MCF 10A (cell line): ENCODE results near the gene GNB2. TPM values are rescaled to one million over a fixed set of nuclear protein-coding genes. Genes with fewer than 3 reads are reported as not detected.
"Not testable (repeated sequence)": the region's sequence is repeated elsewhere in the genome, so short reads cannot be mapped to it uniquely, and the experiment has no call there.

ENCODE experiments used
- BruUV-seq: library from RNA; stranded (reverse); fragments of 400-500 nt; replicated peaks from 2 replicates; lab custom pipeline; 2021; lab: Mats Ljungman, UMichigan
- CTCF ChIA-PET: fragments of 300-600 bp; sonication (Branson Sonifier 250); formaldehyde crosslinking; extraction: SDS; loops from one replicate; lab custom pipeline; 2021; ENCODE audit warnings: antibody characterized with exemption, inconsistent platforms; lab: Yijun Ruan, JAX
- POLR2A ChIA-PET: fragments of 300-600, 350-650 bp; sonication (Branson Sonifier 250); formaldehyde crosslinking; extraction: SDS; loops from one replicate; lab custom pipeline; 2020; ENCODE audit warnings: antibody characterized with exemption, inconsistent platforms; lab: Yijun Ruan, JAX
- DNase-seq: peaks from one replicate; pipeline ENCODE4 v3.0.0-alpha.2; 2018; ENCODE audit not compliant: unreplicated experiment
- H3K27ac Mint-ChIP-seq: one replicate; pipeline ENCODE4 v1.8.0; 2022; ENCODE audit warnings: mild to moderate bottlenecking, low read depth, mixed read lengths; ENCODE audit not compliant: unreplicated experiment
- H3K27me3 Mint-ChIP-seq: one replicate; pipeline ENCODE4 v1.8.0; 2022; ENCODE audit warnings: mixed read lengths; ENCODE audit not compliant: insufficient read depth, unreplicated experiment
- H3K36me3 Mint-ChIP-seq: one replicate; pipeline ENCODE4 v1.8.0; 2022; ENCODE audit warnings: mild to moderate bottlenecking, moderate library complexity, mixed read lengths; ENCODE audit not compliant: insufficient read depth, unreplicated experiment
- H3K4me1 Mint-ChIP-seq: one replicate; pipeline ENCODE4 v1.8.0; 2022; ENCODE audit warnings: mixed read lengths; ENCODE audit not compliant: insufficient read depth, unreplicated experiment
- H3K4me3 Mint-ChIP-seq: one replicate; pipeline ENCODE4 v1.8.0; 2022; ENCODE audit warnings: mild to moderate bottlenecking, moderate library complexity, mixed read lengths; ENCODE audit not compliant: unreplicated experiment
- H3K9me3 Mint-ChIP-seq: one replicate; pipeline ENCODE4 v1.8.0; 2022; ENCODE audit warnings: mixed read lengths; ENCODE audit not compliant: unreplicated experiment
- CTCF ChIP-seq: fragments of 200-600 bp; IDR thresholded peaks from one replicate; pipeline ENCODE4 v1.8.0; 2022; ENCODE audit warnings: antibody characterized with exemption, mild to moderate bottlenecking; ENCODE audit not compliant: unreplicated experiment
- intact Hi-C: fragments of 100-400 bp; cut with micrococcal nuclease; formaldehyde crosslinking; loops from 2 replicates; pipeline ENCODE4 v1.14.1; 2022
- total RNA-seq: library from RNA; stranded (reverse); gene quantifications from 2 replicates; pipeline ENCODE4 v1.2.3, GENCODE V29; 2022

The GNB2 gene
- total RNA-seq, 1 experiment from 2014 or later, result 201 TPM

- Mint-ChIP-seq H3K4me3 (no peak overlapping the region), H3K27ac (no peak overlapping the region), H3K4me1 (peaks cover 10% of the 10 kb centered on the region), H3K27me3 (no peaks in the 10 kb centered on the region), H3K36me3 (peaks cover 15% of the 10 kb centered on the region), H3K9me3 (no peaks in the 10 kb centered on the region)
- no peak for DNase-seq
- BruUV-seq, result no TSS peak
- TF ChIP-seq CTCF, result no peak
- intact Hi-C loops, result no loop called here
- POLR2A ChIA-PET, result no interaction called here
- CTCF ChIA-PET, result interaction anchor here (0.6 to 2.5 kb wide), 3 partner anchors 15 to 142 kb away, joined by 3 to 11 read pairs (median 3); partner anchors contain the start of gene SLC12A9
These were observed 36.9 kb downstream of the GNB2 start for GRCh38 chr7:100710452-100710851.

DNA sequence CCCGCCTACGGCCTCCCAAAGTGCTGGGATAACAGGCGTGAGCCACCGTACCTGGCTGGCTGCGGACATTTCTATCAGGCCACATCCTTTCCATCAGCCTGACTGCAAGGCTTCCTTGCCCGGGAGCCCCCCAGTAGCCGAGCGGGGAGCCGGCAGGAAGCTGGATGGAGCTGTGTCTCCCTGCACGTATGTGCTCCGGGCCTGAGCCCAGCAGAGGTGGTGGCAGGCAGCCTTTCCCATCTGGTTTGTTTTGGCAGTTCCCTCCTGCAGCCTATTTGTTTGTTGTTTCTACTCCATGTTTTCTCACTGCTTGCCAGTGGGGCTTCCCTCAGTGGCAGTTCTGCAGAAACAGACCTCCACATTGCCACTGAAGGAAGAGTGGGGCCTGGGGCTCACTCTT is 37.8 kb downstream of the GNB2 start:
- H3K36me3 Mint-ChIP-seq, result peaks cover 15% of the 10 kb centered on the region

GRCh38 chr7:100714725-100715124 is 41.2 kb downstream of the GNB2 start:
- DNase-seq, result no peak
- CTCF ChIA-PET, result interaction anchor here (0.6 to 1.4 kb wide), 6 partner anchors 9 to 1442 kb away, joined by 3 to 4 read pairs (median 3); partner anchors contain the start of genes MYH16 and POP7
- no peaks in the 10 kb centered on the region for H3K9me3 Mint-ChIP-seq
- H3K4me3 Mint-ChIP-seq, result no peak overlapping the region
- POLR2A ChIA-PET, result interaction anchor here (1.0 to 1.7 kb wide), 2 partner anchors 9 to 11 kb away, joined by 3 to 8 read pairs; partner anchors contain the start of gene POP7
- intact Hi-C loops, result no loop called here
- H3K4me1 Mint-ChIP-seq, result no peaks in the 10 kb centered on the region
- peaks cover 2% of the 10 kb centered on the region for H3K36me3 Mint-ChIP-seq
- no peak overlapping the region for H3K27ac Mint-ChIP-seq
- no peak for TF ChIP-seq CTCF
- H3K27me3 Mint-ChIP-seq, result peaks cover 26% of the 10 kb centered on the region
- BruUV-seq, result no TSS peak

More for the DNA sequence above, 37.8 kb downstream of the GNB2 start:
- no peak overlapping the region for H3K27ac Mint-ChIP-seq
- ChIA-PET POLR2A (interaction anchor here (0.6 kb wide), 1 partner anchor 90 kb away, joined by 3 read pairs; no protein-coding TSS in a partner anchor), CTCF (interaction anchor here (2.5 kb wide), 1 partner anchor 14 kb away, joined by 11 read pairs; no protein-coding TSS in a partner anchor)
- DNase-seq, result no peak
- no peaks in the 10 kb centered on the region for H3K27me3 Mint-ChIP-seq
- H3K4me3 Mint-ChIP-seq, result no peak overlapping the region
- H3K9me3 Mint-ChIP-seq, result no peaks in the 10 kb centered on the region
- no TSS peak for BruUV-seq
- no peak for TF ChIP-seq CTCF
- peaks cover 10% of the 10 kb centered on the region for H3K4me1 Mint-ChIP-seq
- intact Hi-C loops, result no loop called here

GRCh38 chr7:100717073-100717472 is 43.5 kb downstream of the GNB2 start:
- not testable (repeated sequence) for H3K27ac Mint-ChIP-seq, H3K4me1 Mint-ChIP-seq

More at GRCh38 chr7:100717073-100717472, 43.5 kb downstream of the GNB2 start:
- H3K4me3 Mint-ChIP-seq, DNase-seq, BruUV-seq, H3K9me3 Mint-ChIP-seq, H3K36me3 Mint-ChIP-seq, intact Hi-C loops: not testable (repeated sequence)
- POLR2A ChIA-PET, result interaction anchor here (0.5 kb wide), 1 partner anchor 135 kb away, joined by 3 read pairs; the partner anchor contains the start of gene SLC12A9
- CTCF ChIA-PET, result interaction anchor here (0.6 to 2.0 kb wide), 4 partner anchors 9 to 248 kb away, joined by 3 to 9 read pairs (median 4); no protein-coding TSS in a partner anchor
- H3K27me3 Mint-ChIP-seq, result peaks cover 48% of the 10 kb centered on the region
